HG02973 (cell line): ENCODE measurements around the gene VIPR2.

Experiments
- ATAC-seq: cut with Tn5 transposase; IDR thresholded peaks from one replicate; pipeline ENCODE4 v1.9.1; 2021; ENCODE audit warnings: moderate library complexity; ENCODE audit not compliant: unreplicated experiment

Gene VIPR2

GRCh38 chr7:159030490-159031134 lies 114.1 kb downstream of the VIPR2 start:
- no peak for ATAC-seq

GRCh38 chr7:159028508-159029401 lies 115.9 kb downstream of the VIPR2 start:
- ATAC-seq = no peak

GRCh38 chr7:159027789-159028507 lies 116.7 kb downstream of the VIPR2 start:
- no peak for ATAC-seq

- no peak for ATAC-seq
These were observed 117.4 kb downstream of the VIPR2 start for GRCh38 chr7:159027056-159027788.

GRCh38 chr7:159026271-159027055 lies 118.2 kb downstream of the VIPR2 start:
- no peak for ATAC-seq

GRCh38 chr7:159025161-159025779 lies 119.4 kb downstream of the VIPR2 start:
- ATAC-seq = no peak

- no peak for ATAC-seq
These were observed 120.3 kb downstream of the VIPR2 start for GRCh38 chr7:159024280-159024951.

- ATAC-seq = no peak
These were observed 120.9 kb downstream of the VIPR2 start for GRCh38 chr7:159023746-159024145.

- ATAC-seq = no peak
These were observed 121.5 kb downstream of the VIPR2 start for GRCh38 chr7:159023206-159023605.

- ATAC-seq = no peak
These were observed 122.3 kb downstream of the VIPR2 start for GRCh38 chr7:159022238-159022993.

GRCh38 chr7:159020987-159021386 lies 123.7 kb downstream of the VIPR2 start:
- no peak for ATAC-seq

- no peak for ATAC-seq
These were observed 125.6 kb downstream of the VIPR2 start for GRCh38 chr7:159019111-159019510.

GRCh38 chr7:159017741-159018140 lies 126.9 kb downstream of the VIPR2 start:
- no peak for ATAC-seq

GRCh38 chr7:159017210-159017609 lies 127.5 kb downstream of the VIPR2 start:
- no peak for ATAC-seq

- ATAC-seq = no peak
These were observed 128.1 kb downstream of the VIPR2 start for GRCh38 chr7:159016591-159016990.

GRCh38 chr7:159015454-159016410 lies 128.9 kb downstream of the VIPR2 start:
- ATAC-seq = no peak

GRCh38 chr7:159015081-159015453 lies 129.6 kb downstream of the VIPR2 start:
- no peak for ATAC-seq
